Posterior vena cava (tissue), 2 donors: Measurements from ENCODE around the gene PDE6G. TPM values are rescaled to one million over a fixed set of nuclear protein-coding genes. Genes with fewer than 3 reads are reported as not detected.

Source experiments
- DNase-seq: peaks from one replicate; pipeline ENCODE4 v3.0.0-alpha.2; 2020; ENCODE audit warnings: low spot score
- intact Hi-C, 2 donors: fragments of 100-400 bp; cut with DNase I; formaldehyde crosslinking; loops; one replicate each; pipeline versions ENCODE4 v1.14.1 to v1.14.2; 2022 to 2023
- microRNA-seq, 2 donors: library from miRNA; unstranded; fragments of <30 nt; microRNA quantifications; one replicate each; pipeline ENCODE4 v1.2.0, GENCODE V29; 2020 to 2021; ENCODE audit warnings: borderline microRNAs expressed in 2 of 2
- total RNA-seq, 2 donors: library from RNA; stranded (reverse); fragmentation: NEBNext Ultra II Directional; extraction: Animal tissue kit (Norgen Biotek cat#: 25700); gene quantifications; one replicate each; pipeline ENCODE4 v1.2.1, GENCODE V29; 2021
- donor health status: DM: yes; HTN: yes; CAD: no.
- donor health status: DM: yes; HTN: yes; CAD: no.

PDE6G gene
- total RNA-seq, 2 donors from 2014 or later, result not detected

GRCh38 chr17:81603846-81604610 lies 52.3 kb downstream of the PDE6G start:
- DNase-seq, result no peak
- intact Hi-C loops, result loop anchor here (5.0 to 10.0 kb wide), 4 partner anchors 47 to 352 kb away; partner anchors contain the start of gene FSCN2 (in 1 of the 2)

GRCh38 chr17:81601525-81602120 lies 54.7 kb downstream of the PDE6G start:
- intact Hi-C loops, result loop anchor here (5.0 to 10.0 kb wide), 4 partner anchors 44 to 349 kb away; partner anchors contain the start of gene FSCN2 (in 1 of the 2)
- DNase-seq, result no peak

Small RNAs within 50 kb of the gene (microRNA-seq; reads per million reads assigned to microRNA genes)
- 0.32 to 0.52 reads per million in 2 donors for gene MIR6786

Other genes starting within 250 kb of the PDE6G start
- 1,000 to 10,000 TPM; 1,410 to 1,809 TPM for gene ACTG1, start 143.7 kb downstream of the PDE6G start, total RNA-seq
- 1 to 10 TPM; 1.6 to 2.0 TPM for gene FSCN2, start 128.2 kb downstream of the PDE6G start, total RNA-seq
- gene FAAP100, start 104.2 kb downstream of the PDE6G start, total RNA-seq, result 10 to 100 TPM; 18.9 TPM
- gene NPLOC4, start 19.4 kb downstream of the PDE6G start, total RNA-seq, result 10 to 100 TPM; 77.7 to 87.3 TPM
- gene TSPAN10, start 19.3 kb downstream of the PDE6G start, total RNA-seq, result under 1 TPM; 0.14 to 0.51 TPM
- gene OXLD1, start 10.1 kb upstream of the PDE6G start, total RNA-seq, result 10 to 100 TPM; 18.0 to 21.2 TPM
- 1 to 10 TPM; 8.5 to 9.9 TPM for gene CCDC137, start 10.2 kb upstream of the PDE6G start, total RNA-seq
- 10 to 100 TPM; 20.0 to 26.7 TPM for gene ARL16, start 27.3 kb upstream of the PDE6G start, total RNA-seq
- 10 to 100 TPM; 81.6 to 90.7 TPM for gene HGS, start 27.5 kb upstream of the PDE6G start, total RNA-seq
- gene MRPL12, start 46.8 kb upstream of the PDE6G start, total RNA-seq, result 10 to 100 TPM; 31.8 to 36.8 TPM
- gene SLC25A10, start 55.7 kb upstream of the PDE6G start, total RNA-seq, result 1 to 10 TPM; 1.9 to 2.3 TPM
- not detected for gene GCGR, start 147.6 kb upstream of the PDE6G start, total RNA-seq
- 100 to 1,000 TPM in 1 of 2 donors, 10 to 100 TPM in 1; 97.6 to 101 TPM for gene MCRIP1, start 176.7 kb upstream of the PDE6G start, total RNA-seq
- gene PPP1R27, start 178.5 kb upstream of the PDE6G start, total RNA-seq, result not detected
- 100 to 1,000 TPM; 339 to 482 TPM for gene P4HB, start 204.0 kb upstream of the PDE6G start, total RNA-seq
- gene ARHGDIA, start 214.8 kb upstream of the PDE6G start, total RNA-seq, result 100 to 1,000 TPM; 375 to 421 TPM
- gene ALYREF, start 235.0 kb upstream of the PDE6G start, total RNA-seq, result 10 to 100 TPM; 34.3 to 36.3 TPM
- 10 to 100 TPM; 73.3 to 84.8 TPM for gene ANAPC11, start 235.2 kb upstream of the PDE6G start, total RNA-seq
- gene NPB, start 245.7 kb upstream of the PDE6G start, total RNA-seq, result under 1 TPM; 0.29 to 0.46 TPM